ENCODE measurements around the gene STARD10.

DNA sequence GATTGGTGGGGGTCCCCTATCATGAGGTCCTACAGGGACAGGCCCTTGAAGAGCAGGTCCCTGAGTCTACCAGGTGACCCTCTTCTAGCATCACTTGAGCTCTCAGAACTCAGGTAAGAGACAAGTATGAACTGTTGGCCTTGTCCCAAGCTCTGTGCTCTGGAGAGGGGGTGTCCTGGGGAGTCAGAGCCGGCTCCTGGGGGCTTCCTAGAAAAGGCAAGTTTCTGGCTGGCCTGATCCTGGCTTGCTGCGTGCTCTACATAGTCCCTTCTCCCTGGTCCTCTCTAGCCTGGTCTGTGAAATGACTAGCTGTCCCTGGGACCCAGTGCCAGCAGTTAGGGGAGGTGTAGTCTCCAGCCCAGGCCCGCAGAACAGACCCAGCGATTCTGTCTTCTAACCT is 31.8 kb upstream of the STARD10 start:
- TF ChIP-seq EP300 (IDR thresholded peaks at IDR 0.05) (no peak), ESRRA (IDR thresholded peaks at IDR 0.05; ENCODE audit: borderline replicate concordance, low read length) (no peak), CTCF (IDR thresholded peaks at IDR 0.05) (no peak), FOSL2 (IDR thresholded peaks at IDR 0.05) (no peak), FOSL2 (CRISPR knock-in tag; IDR thresholded peaks at IDR 0.05) (no peak), SMC3 (IDR thresholded peaks at IDR 0.05) (no peak), TFCP2L1 (CRISPR knock-in tag; IDR thresholded peaks at IDR 0.05) (no peak), POLR2A (IDR thresholded peaks at IDR 0.05; ENCODE audit: low read length) (no peak), CBX8 (IDR thresholded peaks at IDR 0.05) (no peak), MYC (IDR thresholded peaks at IDR 0.05; ENCODE audit: borderline replicate concordance, low read length) (no peak), HOXA7 (CRISPR knock-in tag; IDR thresholded peaks at IDR 0.05) (no peak)
- TF ChIP-seq, protein P1, sequence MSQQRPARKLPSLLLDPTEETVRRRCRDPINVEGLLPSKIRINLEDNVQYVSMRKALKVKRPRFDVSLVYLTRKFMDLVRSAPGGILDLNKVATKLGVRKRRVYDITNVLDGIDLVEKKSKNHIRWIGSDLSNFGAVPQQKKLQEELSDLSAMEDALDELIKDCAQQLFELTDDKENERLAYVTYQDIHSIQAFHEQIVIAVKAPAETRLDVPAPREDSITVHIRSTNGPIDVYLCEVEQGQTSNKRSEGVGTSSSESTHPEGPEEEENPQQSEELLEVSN (IDR thresholded peaks at IDR 0.05; ENCODE audit: borderline replicate concordance, low read depth): no peak
- TF ChIP-seq, protein P2, sequence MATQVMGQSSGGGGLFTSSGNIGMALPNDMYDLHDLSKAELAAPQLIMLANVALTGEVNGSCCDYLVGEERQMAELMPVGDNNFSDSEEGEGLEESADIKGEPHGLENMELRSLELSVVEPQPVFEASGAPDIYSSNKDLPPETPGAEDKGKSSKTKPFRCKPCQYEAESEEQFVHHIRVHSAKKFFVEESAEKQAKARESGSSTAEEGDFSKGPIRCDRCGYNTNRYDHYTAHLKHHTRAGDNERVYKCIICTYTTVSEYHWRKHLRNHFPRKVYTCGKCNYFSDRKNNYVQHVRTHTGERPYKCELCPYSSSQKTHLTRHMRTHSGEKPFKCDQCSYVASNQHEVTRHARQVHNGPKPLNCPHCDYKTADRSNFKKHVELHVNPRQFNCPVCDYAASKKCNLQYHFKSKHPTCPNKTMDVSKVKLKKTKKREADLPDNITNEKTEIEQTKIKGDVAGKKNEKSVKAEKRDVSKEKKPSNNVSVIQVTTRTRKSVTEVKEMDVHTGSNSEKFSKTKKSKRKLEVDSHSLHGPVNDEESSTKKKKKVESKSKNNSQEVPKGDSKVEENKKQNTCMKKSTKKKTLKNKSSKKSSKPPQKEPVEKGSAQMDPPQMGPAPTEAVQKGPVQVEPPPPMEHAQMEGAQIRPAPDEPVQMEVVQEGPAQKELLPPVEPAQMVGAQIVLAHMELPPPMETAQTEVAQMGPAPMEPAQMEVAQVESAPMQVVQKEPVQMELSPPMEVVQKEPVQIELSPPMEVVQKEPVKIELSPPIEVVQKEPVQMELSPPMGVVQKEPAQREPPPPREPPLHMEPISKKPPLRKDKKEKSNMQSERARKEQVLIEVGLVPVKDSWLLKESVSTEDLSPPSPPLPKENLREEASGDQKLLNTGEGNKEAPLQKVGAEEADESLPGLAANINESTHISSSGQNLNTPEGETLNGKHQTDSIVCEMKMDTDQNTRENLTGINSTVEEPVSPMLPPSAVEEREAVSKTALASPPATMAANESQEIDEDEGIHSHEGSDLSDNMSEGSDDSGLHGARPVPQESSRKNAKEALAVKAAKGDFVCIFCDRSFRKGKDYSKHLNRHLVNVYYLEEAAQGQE (IDR thresholded peaks at IDR 0.05): no peak
- TF ChIP-seq, protein P3, sequence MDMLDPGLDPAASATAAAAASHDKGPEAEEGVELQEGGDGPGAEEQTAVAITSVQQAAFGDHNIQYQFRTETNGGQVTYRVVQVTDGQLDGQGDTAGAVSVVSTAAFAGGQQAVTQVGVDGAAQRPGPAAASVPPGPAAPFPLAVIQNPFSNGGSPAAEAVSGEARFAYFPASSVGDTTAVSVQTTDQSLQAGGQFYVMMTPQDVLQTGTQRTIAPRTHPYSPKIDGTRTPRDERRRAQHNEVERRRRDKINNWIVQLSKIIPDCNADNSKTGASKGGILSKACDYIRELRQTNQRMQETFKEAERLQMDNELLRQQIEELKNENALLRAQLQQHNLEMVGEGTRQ (IDR thresholded peaks at IDR 0.05): no peak
